ENCODE data around the gene PFDN4. TPM values are rescaled to one million over a fixed set of nuclear protein-coding genes. Genes with fewer than 3 reads are reported as not detected.

PFDN4 gene
- total and polyA plus RNA-seq, 2 donors (not counting 1 experiment from before 2014, with no cell fraction given) = 9.1 to 16.8 TPM

DNA sequence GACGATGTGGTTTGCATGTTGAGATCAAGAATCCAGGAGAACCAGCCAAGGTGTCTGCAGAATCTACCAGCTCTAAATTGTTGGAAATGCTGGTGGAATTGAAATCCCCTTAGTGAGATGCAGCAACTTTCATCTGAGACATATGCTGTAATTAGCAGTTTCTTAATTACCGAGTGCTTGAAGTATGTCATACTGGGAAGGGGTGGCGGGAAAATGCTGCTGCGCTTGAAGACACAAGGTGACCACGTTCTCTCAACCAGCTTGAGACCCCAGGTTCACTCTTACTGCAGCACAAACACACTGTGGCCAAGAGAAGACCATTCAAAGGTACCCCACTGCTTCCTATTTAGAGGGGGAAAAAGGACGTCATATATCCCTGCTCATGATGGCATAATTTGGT lies 59.0 kb downstream of the PFDN4 start:
- Mint-ChIP-seq H3K9me3 (ENCODE audit: insufficient read depth) (no peaks in the 10 kb centered on the region), H3K4me3 (no peak overlapping the region), H3K4me1 (no peaks in the 10 kb centered on the region), H3K27ac (no peak overlapping the region), H3K27me3 (peaks cover 16% of the 10 kb centered on the region)
- Histone ChIP-seq H4K20me1 (ENCODE audit: control insufficient read depth, insufficient read depth, low read length, poor library complexity, severe bottlenecking) (no peaks in the 10 kb centered on the region), H3K36me3 (replicated peaks in 1 of 2; ENCODE audit: control extremely low read depth in 1 of 2, control insufficient read depth in 1 of 2, extremely low read depth in 1 of 2, insufficient read depth in 2 of 2, low read length in 1 of 2) (no peaks in the 10 kb centered on the region), H3K9me3 (ENCODE audit: control extremely low read depth in 1 of 3, control insufficient read depth in 2 of 3, insufficient read depth in 1 of 3, low read length in 2 of 3) (no peaks in the 10 kb centered on the region), H3K27ac (ENCODE audit: low read length in 2 of 2) (no peak overlapping the region), H3K4me1 (ENCODE audit: control insufficient read depth in 2 of 2, insufficient read depth in 2 of 2, low read length in 2 of 2) (no peaks in the 10 kb centered on the region), H3K79me2 (ENCODE audit: control insufficient read depth, insufficient read depth, low read length) (no peaks in the 10 kb centered on the region), H3K9ac (ENCODE audit: low read length) (no peak overlapping the region), H2AFZ (ENCODE audit: insufficient read depth, low read depth, low read length, poor library complexity, severe bottlenecking) (no peak overlapping the region), H3K27me3 (replicated peaks in 1 of 4; ENCODE audit: control extremely low read depth in 1 of 4, control insufficient read depth in 3 of 4, insufficient read depth in 4 of 4, low read length in 3 of 4) (no peaks in the 10 kb centered on the region), H3K4me2 (replicated peaks; ENCODE audit: low read depth, low read length, poor library complexity, severe bottlenecking) (no peak overlapping the region), H3K4me3 (ENCODE audit: control extremely low read depth in 1 of 5, extremely low read depth in 1 of 5, insufficient read depth in 1 of 5, low read depth in 2 of 5, low read length in 4 of 5) (no peak overlapping the region)
- intact Hi-C loops (cut with micrococcal nuclease) = no loop called here
- CTCF ChIA-PET = no interaction called here
- 83% methylated on average over 3 of the region's 6 CpGs for WGBS (ENCODE audit: insufficient coverage)
- no peak for ATAC-seq (ENCODE audit: low read depth)
- TF ChIP-seq, protein P1, sequence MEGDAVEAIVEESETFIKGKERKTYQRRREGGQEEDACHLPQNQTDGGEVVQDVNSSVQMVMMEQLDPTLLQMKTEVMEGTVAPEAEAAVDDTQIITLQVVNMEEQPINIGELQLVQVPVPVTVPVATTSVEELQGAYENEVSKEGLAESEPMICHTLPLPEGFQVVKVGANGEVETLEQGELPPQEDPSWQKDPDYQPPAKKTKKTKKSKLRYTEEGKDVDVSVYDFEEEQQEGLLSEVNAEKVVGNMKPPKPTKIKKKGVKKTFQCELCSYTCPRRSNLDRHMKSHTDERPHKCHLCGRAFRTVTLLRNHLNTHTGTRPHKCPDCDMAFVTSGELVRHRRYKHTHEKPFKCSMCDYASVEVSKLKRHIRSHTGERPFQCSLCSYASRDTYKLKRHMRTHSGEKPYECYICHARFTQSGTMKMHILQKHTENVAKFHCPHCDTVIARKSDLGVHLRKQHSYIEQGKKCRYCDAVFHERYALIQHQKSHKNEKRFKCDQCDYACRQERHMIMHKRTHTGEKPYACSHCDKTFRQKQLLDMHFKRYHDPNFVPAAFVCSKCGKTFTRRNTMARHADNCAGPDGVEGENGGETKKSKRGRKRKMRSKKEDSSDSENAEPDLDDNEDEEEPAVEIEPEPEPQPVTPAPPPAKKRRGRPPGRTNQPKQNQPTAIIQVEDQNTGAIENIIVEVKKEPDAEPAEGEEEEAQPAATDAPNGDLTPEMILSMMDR (IDR thresholded peaks at IDR 0.05) = no peak
- TF ChIP-seq EZH2 (IDR thresholded peaks at IDR 0.05; ENCODE audit: borderline replicate concordance, insufficient read depth, low read depth, low read length, poor library complexity, severe bottlenecking) = no peak
- POLR2A ChIA-PET = no interaction called here
- DNase-seq = no peak

DNA sequence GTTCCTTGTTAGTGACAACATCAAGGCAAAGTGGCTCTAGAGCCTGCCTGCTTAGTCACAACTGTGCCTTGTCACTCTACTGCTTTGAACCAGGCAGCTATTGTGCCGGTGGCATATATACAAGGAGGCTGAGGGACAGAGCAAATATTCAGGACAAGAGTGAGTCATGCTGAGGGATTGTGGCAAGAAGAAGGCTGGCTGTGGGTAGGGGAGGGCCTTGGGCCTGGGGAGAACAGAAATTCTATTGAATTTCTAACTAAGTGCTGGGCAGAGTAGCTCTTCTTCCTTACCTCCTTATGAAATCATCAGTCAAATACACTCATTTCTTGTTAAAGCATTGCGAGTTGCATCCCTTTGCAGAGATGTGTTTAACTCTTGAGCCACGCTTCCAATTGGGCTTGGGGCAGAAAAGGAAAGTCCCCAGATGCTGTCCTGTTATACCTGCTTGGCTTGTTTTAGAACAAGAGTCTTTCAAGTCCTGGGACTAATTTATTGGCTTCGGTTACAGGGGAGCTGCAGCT lies 59.7 kb downstream of the PFDN4 start:
- H2AFZ ChIP-seq (ENCODE audit: insufficient read depth, low read depth, low read length, poor library complexity, severe bottlenecking) = no peak overlapping the region
- H3K27me3 ChIP-seq (replicated peaks in 1 of 4; ENCODE audit: control extremely low read depth in 1 of 4, control insufficient read depth in 3 of 4, insufficient read depth in 4 of 4, low read length in 3 of 4) = no peaks in the 10 kb centered on the region
- H3K36me3 ChIP-seq (replicated peaks in 1 of 2; ENCODE audit: control extremely low read depth in 1 of 2, control insufficient read depth in 1 of 2, extremely low read depth in 1 of 2, insufficient read depth in 2 of 2, low read length in 1 of 2) = no peaks in the 10 kb centered on the region
- TF ChIP-seq, protein P1 (IDR thresholded peaks at IDR 0.05) = no peak
- no peak for TF ChIP-seq EZH2 (IDR thresholded peaks at IDR 0.05; ENCODE audit: borderline replicate concordance, insufficient read depth, low read depth, low read length, poor library complexity, severe bottlenecking)
- H3K27ac ChIP-seq (ENCODE audit: low read length in 2 of 2) = no peak overlapping the region
- H3K9me3 ChIP-seq (ENCODE audit: control extremely low read depth in 1 of 3, control insufficient read depth in 2 of 3, insufficient read depth in 1 of 3, low read length in 2 of 3) = no peaks in the 10 kb centered on the region
- Mint-ChIP-seq H3K27ac (no peak overlapping the region), H3K27me3 (peaks cover 18% of the 10 kb centered on the region), H3K4me1 (no peaks in the 10 kb centered on the region), H3K4me3 (no peak overlapping the region), H3K9me3 (ENCODE audit: insufficient read depth) (no peaks in the 10 kb centered on the region)
- no peak overlapping the region for H3K4me3 ChIP-seq (ENCODE audit: control extremely low read depth in 1 of 5, extremely low read depth in 1 of 5, insufficient read depth in 1 of 5, low read depth in 2 of 5, low read length in 4 of 5)
- WGBS (ENCODE audit: insufficient coverage) = 91% methylated on average over 4 of the region's 4 CpGs
- ChIA-PET POLR2A (no interaction called here), CTCF (no interaction called here)
- no peak overlapping the region for H3K9ac ChIP-seq (ENCODE audit: low read length)
- intact Hi-C loops (cut with micrococcal nuclease) = no loop called here
- DNase-seq (no peak), ATAC-seq (ENCODE audit: low read depth) (no peak)
- H3K4me1 ChIP-seq (ENCODE audit: control insufficient read depth in 2 of 2, insufficient read depth in 2 of 2, low read length in 2 of 2) = no peaks in the 10 kb centered on the region
- no peaks in the 10 kb centered on the region for H3K79me2 ChIP-seq (ENCODE audit: control insufficient read depth, insufficient read depth, low read length)
- H3K4me2 ChIP-seq (replicated peaks; ENCODE audit: low read depth, low read length, poor library complexity, severe bottlenecking) = no peak overlapping the region
- H4K20me1 ChIP-seq (ENCODE audit: control insufficient read depth, insufficient read depth, low read length, poor library complexity, severe bottlenecking) = no peaks in the 10 kb centered on the region
